Stomach smooth muscle (tissue), 2 donors: Measurements from ENCODE around the gene TMEM41B.
"Not testable (repeated sequence)": the region's sequence is repeated elsewhere in the genome, so short reads cannot be mapped to it uniquely, and the experiment has no call there.

Experiments
- H3K27ac ChIP-seq: one replicate; pipeline ENCODE4 v1.7.0; 2013; ENCODE audit warnings: mild to moderate bottlenecking, low read length, inconsistent platforms
- H3K27me3 ChIP-seq, 2 donors: one replicate each; pipeline ENCODE4 v1.7.0; 2013; ENCODE audit warnings: low read length in 2 of 2; ENCODE audit not compliant: insufficient read depth in 2 of 2, control insufficient read depth in 1 of 2
- H3K36me3 ChIP-seq, 2 donors: one replicate each; pipeline ENCODE4 v1.7.0; 2013; ENCODE audit warnings: low read length in 2 of 2; ENCODE audit not compliant: control insufficient read depth in 2 of 2, insufficient read depth in 2 of 2
- H3K4me1 ChIP-seq: one replicate; pipeline ENCODE4 v1.7.0; 2013; ENCODE audit warnings: low read length; ENCODE audit not compliant: control insufficient read depth, insufficient read depth
- H3K4me3 ChIP-seq, 2 donors: one replicate each; pipeline ENCODE4 v1.7.0; 2013; ENCODE audit warnings: low read length in 2 of 2
- H3K9ac ChIP-seq, 2 donors: one replicate each; pipeline ENCODE4 v1.7.0; 2013; ENCODE audit warnings: low read length in 2 of 2, mild to moderate bottlenecking in 1 of 2
- H3K9me3 ChIP-seq, 2 donors: one replicate each; pipeline ENCODE4 v1.7.0; 2013; ENCODE audit warnings: low read length in 2 of 2; ENCODE audit not compliant: control insufficient read depth in 2 of 2
- donor health status: healthy.
- donor health status: Pancreatic carcinoma.

The TMEM41B gene

DNA sequence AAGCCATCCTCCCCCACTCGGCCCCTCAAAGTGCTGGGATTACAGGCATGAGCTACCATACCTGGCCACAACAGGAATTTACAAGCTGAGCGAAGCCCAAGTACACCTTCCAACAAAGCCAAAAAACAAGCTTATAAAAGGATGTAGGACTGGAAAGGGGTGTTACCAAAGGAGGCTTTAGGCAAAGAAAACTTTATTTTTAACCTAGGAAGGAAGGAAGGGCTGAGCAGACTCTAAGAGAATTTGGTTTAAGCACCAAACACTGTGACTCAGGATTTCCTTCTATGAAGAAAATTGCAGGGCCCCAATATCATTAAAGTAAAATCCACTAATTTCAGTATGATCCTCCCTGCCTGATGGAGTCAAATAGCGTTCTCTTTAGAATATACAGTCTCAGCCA is 61.3 kb downstream of the TMEM41B start:
- Histone ChIP-seq H3K4me1 (no peaks in the 10 kb centered on the region), H3K9ac (no peak overlapping the region), H3K27me3 (no peaks in the 10 kb centered on the region), H3K4me3 (no peak overlapping the region), H3K9me3 (no peaks in the 10 kb centered on the region), H3K27ac (no peak overlapping the region), H3K36me3 (no peaks in the 10 kb centered on the region)

DNA sequence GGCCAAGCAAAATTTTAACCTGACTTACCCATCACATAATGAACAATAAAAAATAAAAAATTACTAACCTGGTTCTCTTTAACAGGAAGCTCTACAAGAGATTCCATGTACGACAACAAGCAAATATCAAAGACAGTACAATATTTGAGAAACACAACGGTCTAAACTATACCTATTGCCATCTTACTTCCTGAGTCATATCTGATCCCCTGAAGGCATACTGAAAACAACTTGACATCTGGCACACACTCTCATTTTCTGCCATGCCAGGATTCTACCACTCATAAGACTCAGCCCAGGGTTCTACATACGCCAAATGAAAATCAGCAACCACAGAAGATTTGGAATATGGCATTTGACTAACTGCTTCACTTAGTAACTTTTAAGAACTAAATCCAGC is 63.1 kb downstream of the TMEM41B start:
- Histone ChIP-seq H3K27ac (no peak overlapping the region), H3K9ac (no peak overlapping the region), H3K4me3 (no peak overlapping the region), H3K4me1 (no peaks in the 10 kb centered on the region), H3K9me3 (no peaks in the 10 kb centered on the region), H3K27me3 (no peaks in the 10 kb centered on the region), H3K36me3 (no peaks in the 10 kb centered on the region)

DNA sequence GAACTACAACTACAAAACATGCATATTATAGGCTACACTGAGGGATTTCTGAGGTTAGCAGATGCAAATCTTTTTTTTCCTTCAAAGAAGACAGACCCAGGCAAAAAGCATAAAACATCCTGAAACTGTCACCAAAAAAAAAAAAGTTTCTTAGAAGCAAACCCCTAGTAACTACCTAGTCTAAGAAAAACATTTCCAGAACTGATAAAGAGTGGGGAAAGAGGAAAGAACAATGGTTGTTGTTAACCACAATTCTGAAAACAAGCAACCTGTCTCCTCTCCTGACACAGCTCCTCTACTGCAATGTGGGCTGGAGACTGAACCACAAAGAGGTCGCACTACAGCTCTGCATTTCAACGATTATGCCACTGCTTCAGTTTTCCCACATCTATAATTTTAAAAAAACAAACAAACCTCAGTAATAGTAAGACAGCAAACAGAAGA is 64.2 kb downstream of the TMEM41B start:
- Histone ChIP-seq H3K9ac (peak overlapping the region in 1 of 2 donors; percentile 29), H3K4me3 (no peak overlapping the region), H3K27ac (no peak overlapping the region), H3K36me3 (no peaks in the 10 kb centered on the region), H3K9me3 (no peaks in the 10 kb centered on the region), H3K27me3 (no peaks in the 10 kb centered on the region), H3K4me1 (no peaks in the 10 kb centered on the region)

DNA sequence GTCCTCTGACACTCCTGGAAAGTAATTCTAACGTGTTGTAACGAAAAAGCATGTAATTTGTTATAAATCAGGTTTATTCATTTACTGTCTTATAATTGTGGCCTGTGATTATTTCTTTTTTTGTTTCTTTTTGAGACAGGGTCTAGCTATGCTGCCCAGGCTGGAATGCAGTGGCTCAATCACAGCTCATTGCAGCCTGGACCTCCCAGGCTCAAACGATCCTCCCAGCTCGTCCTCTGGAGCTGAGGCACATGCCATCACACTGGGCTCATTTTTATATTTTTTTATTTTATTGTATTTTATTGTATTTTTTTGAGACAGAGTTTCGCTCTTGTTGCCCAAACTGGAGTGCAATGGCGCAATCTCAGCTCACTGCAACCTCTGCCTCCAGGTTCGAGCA is 65.1 kb downstream of the TMEM41B start:
- Histone ChIP-seq H3K4me3 (no peak overlapping the region), H3K4me1 (no peaks in the 10 kb centered on the region), H3K27me3 (no peaks in the 10 kb centered on the region), H3K27ac (no peak overlapping the region), H3K36me3 (no peaks in the 10 kb centered on the region), H3K9ac (no peak overlapping the region), H3K9me3 (no peaks in the 10 kb centered on the region)

DNA sequence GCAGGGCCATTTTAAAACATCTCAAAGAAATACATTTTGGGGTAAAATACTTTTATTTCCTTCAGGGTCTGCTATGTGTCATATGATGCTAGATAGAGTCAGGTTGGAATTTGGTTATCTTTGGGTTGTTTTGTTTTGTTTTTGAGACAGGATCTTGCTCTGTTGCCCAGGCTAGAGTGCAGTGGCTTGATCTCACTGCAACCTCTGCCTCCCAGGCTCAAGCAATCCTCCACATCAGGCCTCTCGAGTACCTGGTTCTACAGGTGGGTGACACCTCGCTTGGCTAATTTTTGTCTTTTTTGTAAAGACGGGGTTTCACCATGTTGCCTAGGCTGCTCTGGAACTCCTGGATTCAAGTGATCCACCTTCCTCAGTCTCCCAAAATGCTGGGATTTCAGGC is 66.5 kb downstream of the TMEM41B start:
- Histone ChIP-seq H3K27ac (no peak overlapping the region), H3K9ac (no peak overlapping the region), H3K4me1 (no peaks in the 10 kb centered on the region), H3K9me3 (no peaks in the 10 kb centered on the region), H3K36me3 (no peaks in the 10 kb centered on the region), H3K4me3 (no peak overlapping the region), H3K27me3 (no peaks in the 10 kb centered on the region)

DNA sequence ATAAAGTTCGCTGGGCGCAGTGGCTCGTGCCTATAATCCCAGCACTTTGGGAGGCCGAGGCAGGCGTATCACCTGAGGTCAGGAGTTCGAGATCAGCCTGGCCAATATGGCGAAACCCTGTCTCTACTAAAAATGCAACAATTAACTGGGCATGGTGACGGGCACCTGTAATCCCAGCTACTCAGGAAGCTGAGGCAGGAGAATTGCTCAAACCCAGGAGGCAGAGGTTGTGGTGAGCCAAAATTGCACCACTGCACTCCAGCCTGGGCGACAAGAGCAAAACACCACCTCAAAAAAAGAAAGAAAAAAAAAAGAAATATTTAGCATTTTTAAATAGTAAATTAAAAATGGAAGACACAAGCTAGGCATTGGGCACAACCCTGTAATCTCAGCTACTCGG is 78.2 kb downstream of the TMEM41B start:
- H3K36me3 ChIP-seq, H3K4me1 ChIP-seq, H3K9me3 ChIP-seq, H3K27ac ChIP-seq, H3K27me3 ChIP-seq, H3K9ac ChIP-seq, H3K4me3 ChIP-seq: not testable (repeated sequence)

DNA sequence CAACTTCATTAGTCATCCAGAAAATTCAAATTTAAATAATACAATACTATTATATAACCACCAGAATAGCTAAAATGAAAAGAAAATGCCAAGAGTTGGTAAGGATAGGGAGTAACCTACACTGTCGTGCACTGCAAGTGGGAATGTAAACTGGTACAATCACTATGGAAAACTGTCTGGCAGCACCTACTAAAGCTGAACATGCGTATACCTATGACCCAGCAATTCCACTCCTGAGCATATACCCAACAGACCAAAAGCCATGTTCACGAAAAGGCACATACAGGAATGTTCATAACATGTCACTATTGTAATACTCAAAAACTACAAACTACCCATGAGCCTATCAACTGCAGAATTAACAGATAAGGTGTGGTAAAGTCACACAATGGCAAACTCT is 81.9 kb downstream of the TMEM41B start:
- Histone ChIP-seq H3K27ac (no peak overlapping the region), H3K36me3 (no peaks in the 10 kb centered on the region), H3K9ac (no peak overlapping the region), H3K4me1 (peaks cover 6% of the 10 kb centered on the region), H3K4me3 (no peak overlapping the region), H3K27me3 (no peaks in the 10 kb centered on the region), H3K9me3 (no peaks in the 10 kb centered on the region)

DNA sequence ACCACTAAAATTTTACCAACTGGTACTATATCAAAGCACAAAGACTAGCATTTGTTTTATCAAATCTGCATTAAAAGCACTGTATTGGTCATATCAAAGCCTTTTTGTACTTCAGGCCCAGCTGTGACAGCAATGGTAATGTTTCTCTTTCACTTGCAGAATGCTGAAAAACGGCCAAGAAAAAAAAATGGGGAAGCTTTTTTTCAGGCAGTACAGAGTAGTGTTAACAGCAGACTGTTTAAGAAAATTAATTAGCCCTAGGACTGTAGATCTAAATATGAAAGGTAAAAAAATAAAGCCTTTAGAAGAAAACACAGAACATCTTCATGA is 82.6 kb downstream of the TMEM41B start:
- Histone ChIP-seq H3K9ac (peak overlapping the region in 1 of 2 donors; percentile 4), H3K36me3 (no peaks in the 10 kb centered on the region), H3K4me3 (no peak overlapping the region), H3K4me1 (peaks cover 6% of the 10 kb centered on the region), H3K9me3 (no peaks in the 10 kb centered on the region), H3K27me3 (no peaks in the 10 kb centered on the region), H3K27ac (no peak overlapping the region)
